SK-N-SH (cell line): Measurements from ENCODE around the gene SLC24A4. TPM values are rescaled to one million over a fixed set of nuclear protein-coding genes. Genes with fewer than 3 reads are reported as not detected.

ENCODE experiments used
- CTCF ChIA-PET: fragments of 300-600, 350-600 bp; formaldehyde crosslinking; extraction: SDS; loops from one replicate; lab custom pipeline; 2021; lab: Yijun Ruan, JAX
- POLR2A ChIA-PET: fragments of 350-600 bp; sonication (Branson Sonifier 250); formaldehyde crosslinking; extraction: SDS; loops from one replicate; lab custom pipeline; 2020; ENCODE audit warnings: antibody characterized with exemption, inconsistent platforms; lab: Yijun Ruan, JAX
- DNase-seq: peaks from one replicate; pipeline ENCODE4 v3.0.0; 2012
- H2AFZ ChIP-seq: fragments of 200-600 bp; sonication (generic); 2 replicates; pipeline ENCODE4 v1.8.1; 2016; ENCODE audit warnings: antibody characterized with exemption, mild to moderate bottlenecking, low read depth
- H3F3A ChIP-seq: fragments of 200-600 bp; sonication (generic); replicated peaks from 2 replicates; pipeline ENCODE3; 2016; ENCODE audit warnings: antibody characterized with exemption, mild to moderate bottlenecking; ENCODE audit not compliant: insufficient read depth
- H3K27ac ChIP-seq, 2 experiments: fragments of 200-500 bp in 1 of 2; fragments of 200-600 bp in 1 of 2; sonication (Bioruptor generic) in 1 of 2; sonication (generic), shearing (Covaris generic) in 1 of 2; 2 replicates each; pipeline versions ENCODE4 v1.5.1 to v1.6.1; 2014 to 2016; ENCODE audit warnings: low read depth in 2 of 2, inconsistent platforms in 1 of 2, low read length in 1 of 2, mild to moderate bottlenecking in 1 of 2, mixed read lengths in 1 of 2
- H3K27me3 ChIP-seq: fragments of 200-600 bp; sonication (generic), shearing (Covaris generic); 2 replicates; pipeline ENCODE4 v1.6.1; 2016; ENCODE audit warnings: mixed run types; ENCODE audit not compliant: insufficient read depth
- H3K36me3 ChIP-seq, 2 experiments: fragments of 200-500 bp in 1 of 2; fragments of 200-600 bp in 1 of 2; sonication (Bioruptor generic) in 1 of 2; sonication (generic) in 1 of 2; replicated peaks in 1 of 2; 2 replicates each; pipeline versions ENCODE3 to v1.5.1; 2014 to 2016; ENCODE audit warnings: low read length in 1 of 2, mild to moderate bottlenecking in 1 of 2; ENCODE audit not compliant: insufficient read depth in 2 of 2, control insufficient read depth in 1 of 2
- H3K4me1 ChIP-seq, 2 experiments: fragments of 200-500 bp in 1 of 2; fragments of 200-600 bp in 1 of 2; sonication (Bioruptor generic) in 1 of 2; sonication (generic), shearing (Covaris generic) in 1 of 2; 2 replicates each; pipeline versions ENCODE4 v1.5.1 to v1.6.1; 2014 to 2016; ENCODE audit warnings: low read depth in 1 of 2, low read length in 1 of 2, mixed run types in 1 of 2; ENCODE audit not compliant: insufficient read depth in 2 of 2, control insufficient read depth in 1 of 2
- H3K4me2 ChIP-seq: fragments of 200-600 bp; sonication (generic), shearing (Covaris generic); 2 replicates; pipeline ENCODE4 v1.6.1; 2017; ENCODE audit warnings: mixed run types
- H3K4me3 ChIP-seq, 2 experiments: fragments of 200-500 bp in 1 of 2; fragments of 200-600 bp in 1 of 2; sonication (Bioruptor generic) in 1 of 2; sonication (generic), shearing (Covaris generic) in 1 of 2; 2 replicates each; pipeline versions ENCODE4 v1.5.1 to v1.8.1; 2014 to 2016; ENCODE audit warnings: low read depth in 2 of 2, inconsistent platforms in 1 of 2, low read length in 1 of 2, mild to moderate bottlenecking in 1 of 2, mixed read lengths in 1 of 2, moderate library complexity in 1 of 2
- H3K79me2 ChIP-seq: fragments of 200-600 bp; sonication (generic); 2 replicates; pipeline ENCODE4 v1.8.1; 2017; ENCODE audit warnings: mild to moderate bottlenecking; ENCODE audit not compliant: insufficient read depth
- H3K9ac ChIP-seq: fragments of 200-600 bp; sonication (generic); 2 replicates; pipeline ENCODE4 v1.6.1; 2017; ENCODE audit warnings: mixed run types
- H3K9me2 ChIP-seq: fragments of 200-600 bp; sonication (generic); 2 replicates; pipeline ENCODE4 v1.6.1; 2017; ENCODE audit warnings: mixed run types
- H3K9me3 ChIP-seq: fragments of 200-600 bp; sonication (generic); 2 replicates; pipeline ENCODE4 v1.6.1; 2017; ENCODE audit warnings: mixed run types, mild to moderate bottlenecking, moderate library complexity
- H4K20me1 ChIP-seq: fragments of 200-600 bp; sonication (generic); 2 replicates; pipeline ENCODE4 v1.6.1; 2017; ENCODE audit warnings: mild to moderate bottlenecking, mixed run types; ENCODE audit not compliant: insufficient read depth
- CHD2 ChIP-seq: fragments of 150-350 bp; IDR thresholded peaks from 2 replicates; pipeline ENCODE4 v1.6.1; 2018; ENCODE audit warnings: low read length; ENCODE audit not compliant: partially characterized antibody
- ELF1 ChIP-seq: IDR thresholded peaks from 2 replicates; pipeline ENCODE4 v1.4.0; 2012
- EP300 ChIP-seq, 2 experiments: IDR thresholded peaks; 2 replicates each; pipeline versions ENCODE4 v1.4.0 to v1.6.1; 2012; ENCODE audit warnings: borderline replicate concordance in 1 of 2, low read depth in 1 of 2, low read length in 1 of 2
- EZH2phosphoT487 ChIP-seq: fragments of 200-600 bp; sonication (generic); IDR thresholded peaks from 2 replicates; pipeline ENCODE4 v1.6.1; 2017; ENCODE audit warnings: low read depth, mixed run types, mild to moderate bottlenecking, antibody characterized with exemption, moderate library complexity, borderline replicate concordance
- FOSL2 ChIP-seq: IDR thresholded peaks from 2 replicates; pipeline ENCODE4 v1.4.0; 2012; ENCODE audit warnings: low read depth, mild to moderate bottlenecking, moderate library complexity, borderline replicate concordance
- FOXM1 ChIP-seq: IDR thresholded peaks from 2 replicates; pipeline ENCODE4 v1.4.0; 2012; ENCODE audit warnings: low read depth, mild to moderate bottlenecking
- GABPA ChIP-seq: IDR thresholded peaks from 2 replicates; pipeline ENCODE4 v1.4.0; 2012; ENCODE audit warnings: low read depth, mild to moderate bottlenecking
- GATA2 ChIP-seq: sonication (generic); formaldehyde crosslinking; IDR thresholded peaks from 2 replicates; pipeline ENCODE4 v1.5.0; 2020; ENCODE audit warnings: mild to moderate bottlenecking, missing genetic modification reagents
- MEF2A ChIP-seq: IDR thresholded peaks from 2 replicates; pipeline ENCODE4 v1.4.0; 2012; ENCODE audit warnings: low read depth, borderline replicate concordance
- RAD21 ChIP-seq: IDR thresholded peaks from 2 replicates; pipeline ENCODE4 v1.6.1; 2012; ENCODE audit warnings: mild to moderate bottlenecking, low read length
- RFX5 ChIP-seq: IDR thresholded peaks from 2 replicates; pipeline ENCODE4 v1.6.1; 2012; ENCODE audit warnings: mild to moderate bottlenecking, improper control_type of control experiment, low read length
- SMC3 ChIP-seq: IDR thresholded peaks from 2 replicates; pipeline ENCODE4 v1.6.1; 2012; ENCODE audit warnings: low read depth, low read length, improper control_type of control experiment
- TCF12 ChIP-seq: IDR thresholded peaks from 2 replicates; pipeline ENCODE4 v1.4.0; 2012
- TEAD4 ChIP-seq: IDR thresholded peaks from 2 replicates; pipeline ENCODE4 v1.4.0; 2012; ENCODE audit warnings: mild to moderate bottlenecking, borderline replicate concordance; ENCODE audit not compliant: insufficient read depth
- WGBS: methylation state at CpG from one replicate; pipeline ENCODE4 v1.1.6; 2017; ENCODE audit warnings: low lambda C conversion rate; 5-methylcytosine and 5-hydroxymethylcytosine counted together
- polyA plus RNA-seq, 3 experiments: library from polyadenylated mRNA; depleted of rRNA; stranded (reverse); fragments of >200 nt; gene quantifications; 2 replicates each; pipeline ENCODE4 v1.2.3, GENCODE V29; 2012
- TF ChIP-seq, protein P1 (sequence below): fragments of 200-600 bp; sonication (generic); IDR thresholded peaks from 2 replicates; pipeline ENCODE4 v1.6.1; 2017; ENCODE audit warnings: antibody characterized with exemption, mild to moderate bottlenecking, moderate library complexity
- TF ChIP-seq, protein P2 (sequence below): IDR thresholded peaks from 2 replicates; pipeline ENCODE4; 2012
- TF ChIP-seq, protein P3 (sequence below): IDR thresholded peaks from 2 replicates; pipeline ENCODE4 v1.4.0; 2012; ENCODE audit warnings: low read depth
- TF ChIP-seq, protein P4 (sequence below): IDR thresholded peaks from 2 replicates; pipeline ENCODE4 v1.6.1; 2012; ENCODE audit warnings: mild to moderate bottlenecking, low read depth, low read length, moderate library complexity

The SLC24A4 gene
- polyA plus RNA-seq, 1 of the 3 experiments (the other 2 are of a cell fraction), result 0.07 TPM

DNA sequence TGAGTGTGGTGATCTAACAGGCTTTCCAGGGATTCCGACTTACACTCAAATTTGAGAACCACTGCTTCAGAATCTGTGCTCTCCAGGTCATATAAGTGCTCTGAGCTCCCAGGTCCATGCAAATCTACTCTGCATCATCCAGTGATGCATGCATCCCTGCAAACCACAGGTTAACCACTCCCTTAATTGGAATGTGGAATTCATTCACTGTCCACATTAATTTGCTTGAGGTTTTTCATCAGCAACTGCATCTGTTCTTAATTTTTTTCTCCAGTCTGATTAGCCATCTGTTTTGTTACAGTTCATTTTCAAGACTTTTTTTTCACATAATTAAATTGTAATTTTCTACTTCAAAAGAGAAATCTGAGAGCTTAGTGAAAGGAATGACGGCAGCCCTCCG is 147.2 kb downstream of the SLC24A4 start (continued):
- TF ChIP-seq, protein P1, sequence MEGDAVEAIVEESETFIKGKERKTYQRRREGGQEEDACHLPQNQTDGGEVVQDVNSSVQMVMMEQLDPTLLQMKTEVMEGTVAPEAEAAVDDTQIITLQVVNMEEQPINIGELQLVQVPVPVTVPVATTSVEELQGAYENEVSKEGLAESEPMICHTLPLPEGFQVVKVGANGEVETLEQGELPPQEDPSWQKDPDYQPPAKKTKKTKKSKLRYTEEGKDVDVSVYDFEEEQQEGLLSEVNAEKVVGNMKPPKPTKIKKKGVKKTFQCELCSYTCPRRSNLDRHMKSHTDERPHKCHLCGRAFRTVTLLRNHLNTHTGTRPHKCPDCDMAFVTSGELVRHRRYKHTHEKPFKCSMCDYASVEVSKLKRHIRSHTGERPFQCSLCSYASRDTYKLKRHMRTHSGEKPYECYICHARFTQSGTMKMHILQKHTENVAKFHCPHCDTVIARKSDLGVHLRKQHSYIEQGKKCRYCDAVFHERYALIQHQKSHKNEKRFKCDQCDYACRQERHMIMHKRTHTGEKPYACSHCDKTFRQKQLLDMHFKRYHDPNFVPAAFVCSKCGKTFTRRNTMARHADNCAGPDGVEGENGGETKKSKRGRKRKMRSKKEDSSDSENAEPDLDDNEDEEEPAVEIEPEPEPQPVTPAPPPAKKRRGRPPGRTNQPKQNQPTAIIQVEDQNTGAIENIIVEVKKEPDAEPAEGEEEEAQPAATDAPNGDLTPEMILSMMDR, result no peak
- TF ChIP-seq RAD21 (no peak), ELF1 (no peak), EZH2phosphoT487 (no peak), EP300 (IDR thresholded peaks at IDR 0.05; ENCODE audit: borderline replicate concordance in 1 of 2, low read depth in 1 of 2, low read length in 1 of 2) (peak; percentile 64 to 90; a peak in 3 of 4 replicates), MEF2A (no peak), TEAD4 (peak; percentile 85), GABPA (no peak; the same call in 1 of the 2 replicates), SMC3 (no peak), FOXM1 (0 out of 2 replicates have a peak, but pooled peaks have one; percentile 28), RFX5 (no peak), TCF12 (peak; percentile 99), GATA2 (CRISPR knock-in tag) (no peak), CHD2 (no peak)
- TF ChIP-seq, protein P2, sequence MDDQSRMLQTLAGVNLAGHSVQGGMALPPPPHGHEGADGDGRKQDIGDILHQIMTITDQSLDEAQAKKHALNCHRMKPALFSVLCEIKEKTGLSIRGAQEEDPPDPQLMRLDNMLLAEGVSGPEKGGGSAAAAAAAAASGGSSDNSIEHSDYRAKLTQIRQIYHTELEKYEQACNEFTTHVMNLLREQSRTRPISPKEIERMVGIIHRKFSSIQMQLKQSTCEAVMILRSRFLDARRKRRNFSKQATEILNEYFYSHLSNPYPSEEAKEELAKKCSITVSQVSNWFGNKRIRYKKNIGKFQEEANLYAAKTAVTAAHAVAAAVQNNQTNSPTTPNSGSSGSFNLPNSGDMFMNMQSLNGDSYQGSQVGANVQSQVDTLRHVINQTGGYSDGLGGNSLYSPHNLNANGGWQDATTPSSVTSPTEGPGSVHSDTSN, result peak; percentile 96
- TF ChIP-seq, protein P3, sequence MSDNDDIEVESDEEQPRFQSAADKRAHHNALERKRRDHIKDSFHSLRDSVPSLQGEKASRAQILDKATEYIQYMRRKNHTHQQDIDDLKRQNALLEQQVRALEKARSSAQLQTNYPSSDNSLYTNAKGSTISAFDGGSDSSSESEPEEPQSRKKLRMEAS, result 0 out of 2 replicates have a peak, but pooled peaks have one; percentile 18

DNA sequence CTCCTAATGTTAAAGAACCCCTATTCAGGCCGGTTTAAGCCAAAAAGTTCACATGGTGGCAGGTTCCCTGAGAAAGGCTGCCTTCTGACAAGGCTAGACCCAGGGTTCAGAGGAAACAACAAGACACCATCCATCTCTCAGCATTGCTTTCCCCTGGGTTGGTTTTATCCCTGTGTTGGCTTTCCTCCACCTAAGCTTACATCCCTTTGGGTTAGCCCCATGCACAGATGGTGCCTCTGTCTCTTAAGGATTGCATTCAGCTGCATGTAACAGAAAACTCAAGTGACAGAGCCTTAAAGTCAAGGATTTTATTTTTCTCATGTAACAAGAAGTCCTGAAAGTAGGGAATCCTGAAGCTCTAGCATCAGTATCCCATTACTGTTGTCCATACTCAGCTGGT is 147.8 kb downstream of the SLC24A4 start:
- WGBS, result 22% methylated on average over 1 of the region's 1 CpG
- POLR2A ChIA-PET, result no interaction called here
- peak overlapping the region; percentile 35 to 89 for H3K27ac ChIP-seq

More for the DNA sequence above, 147.8 kb downstream of the SLC24A4 start:
- Histone ChIP-seq H2AFZ (no peak overlapping the region), H3K27me3 (no peaks in the 10 kb centered on the region), H3F3A (peaks cover 17% of the 10 kb centered on the region), H4K20me1 (no peaks in the 10 kb centered on the region), H3K79me2 (no peaks in the 10 kb centered on the region), H3K9me2 (no peaks in the 10 kb centered on the region), H3K4me3 (no peak overlapping the region), H3K4me1 (peaks cover 8 to 13% of the 10 kb centered on the region in 2 experiments), H3K9me3 (no peaks in the 10 kb centered on the region), H3K9ac (no peak overlapping the region), H3K4me2 (no peak overlapping the region), H3K36me3 (no peaks in the 10 kb centered on the region)
- TF ChIP-seq, protein P4, sequence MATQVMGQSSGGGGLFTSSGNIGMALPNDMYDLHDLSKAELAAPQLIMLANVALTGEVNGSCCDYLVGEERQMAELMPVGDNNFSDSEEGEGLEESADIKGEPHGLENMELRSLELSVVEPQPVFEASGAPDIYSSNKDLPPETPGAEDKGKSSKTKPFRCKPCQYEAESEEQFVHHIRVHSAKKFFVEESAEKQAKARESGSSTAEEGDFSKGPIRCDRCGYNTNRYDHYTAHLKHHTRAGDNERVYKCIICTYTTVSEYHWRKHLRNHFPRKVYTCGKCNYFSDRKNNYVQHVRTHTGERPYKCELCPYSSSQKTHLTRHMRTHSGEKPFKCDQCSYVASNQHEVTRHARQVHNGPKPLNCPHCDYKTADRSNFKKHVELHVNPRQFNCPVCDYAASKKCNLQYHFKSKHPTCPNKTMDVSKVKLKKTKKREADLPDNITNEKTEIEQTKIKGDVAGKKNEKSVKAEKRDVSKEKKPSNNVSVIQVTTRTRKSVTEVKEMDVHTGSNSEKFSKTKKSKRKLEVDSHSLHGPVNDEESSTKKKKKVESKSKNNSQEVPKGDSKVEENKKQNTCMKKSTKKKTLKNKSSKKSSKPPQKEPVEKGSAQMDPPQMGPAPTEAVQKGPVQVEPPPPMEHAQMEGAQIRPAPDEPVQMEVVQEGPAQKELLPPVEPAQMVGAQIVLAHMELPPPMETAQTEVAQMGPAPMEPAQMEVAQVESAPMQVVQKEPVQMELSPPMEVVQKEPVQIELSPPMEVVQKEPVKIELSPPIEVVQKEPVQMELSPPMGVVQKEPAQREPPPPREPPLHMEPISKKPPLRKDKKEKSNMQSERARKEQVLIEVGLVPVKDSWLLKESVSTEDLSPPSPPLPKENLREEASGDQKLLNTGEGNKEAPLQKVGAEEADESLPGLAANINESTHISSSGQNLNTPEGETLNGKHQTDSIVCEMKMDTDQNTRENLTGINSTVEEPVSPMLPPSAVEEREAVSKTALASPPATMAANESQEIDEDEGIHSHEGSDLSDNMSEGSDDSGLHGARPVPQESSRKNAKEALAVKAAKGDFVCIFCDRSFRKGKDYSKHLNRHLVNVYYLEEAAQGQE, result no peak
- TF ChIP-seq TEAD4, result no peak
- no peak for TF ChIP-seq FOSL2
- TF ChIP-seq, protein P2, result no peak
- no peak for DNase-seq
- CTCF ChIA-PET, result no interaction called here
